SK-N-SH (cell line): Measurements from ENCODE around the gene DMD. TPM values are rescaled to one million over a fixed set of nuclear protein-coding genes. Genes with fewer than 3 reads are reported as not detected.

Source experiments
- CTCF ChIA-PET: fragments of 300-600, 350-600 bp; formaldehyde crosslinking; extraction: SDS; loops from one replicate; lab custom pipeline; 2021; lab: Yijun Ruan, JAX
- POLR2A ChIA-PET: fragments of 350-600 bp; sonication (Branson Sonifier 250); formaldehyde crosslinking; extraction: SDS; loops from one replicate; lab custom pipeline; 2020; ENCODE audit warnings: antibody characterized with exemption, inconsistent platforms; lab: Yijun Ruan, JAX
- DNase-seq: peaks from one replicate; pipeline ENCODE4 v3.0.0; 2012
- H2AFZ ChIP-seq: fragments of 200-600 bp; sonication (generic); 2 replicates; pipeline ENCODE4 v1.8.1; 2016; ENCODE audit warnings: antibody characterized with exemption, mild to moderate bottlenecking, low read depth
- H3F3A ChIP-seq: fragments of 200-600 bp; sonication (generic); replicated peaks from 2 replicates; pipeline ENCODE3; 2016; ENCODE audit warnings: antibody characterized with exemption, mild to moderate bottlenecking; ENCODE audit not compliant: insufficient read depth
- H3K27ac ChIP-seq, 2 experiments: fragments of 200-500 bp in 1 of 2; fragments of 200-600 bp in 1 of 2; sonication (Bioruptor generic) in 1 of 2; sonication (generic), shearing (Covaris generic) in 1 of 2; 2 replicates each; pipeline versions ENCODE4 v1.5.1 to v1.6.1; 2014 to 2016; ENCODE audit warnings: low read depth in 2 of 2, inconsistent platforms in 1 of 2, low read length in 1 of 2, mild to moderate bottlenecking in 1 of 2, mixed read lengths in 1 of 2
- H3K27me3 ChIP-seq: fragments of 200-600 bp; sonication (generic), shearing (Covaris generic); 2 replicates; pipeline ENCODE4 v1.6.1; 2016; ENCODE audit warnings: mixed run types; ENCODE audit not compliant: insufficient read depth
- H3K36me3 ChIP-seq, 2 experiments: fragments of 200-500 bp in 1 of 2; fragments of 200-600 bp in 1 of 2; sonication (Bioruptor generic) in 1 of 2; sonication (generic) in 1 of 2; replicated peaks in 1 of 2; 2 replicates each; pipeline versions ENCODE3 to v1.5.1; 2014 to 2016; ENCODE audit warnings: low read length in 1 of 2, mild to moderate bottlenecking in 1 of 2; ENCODE audit not compliant: insufficient read depth in 2 of 2, control insufficient read depth in 1 of 2
- H3K4me1 ChIP-seq, 2 experiments: fragments of 200-500 bp in 1 of 2; fragments of 200-600 bp in 1 of 2; sonication (Bioruptor generic) in 1 of 2; sonication (generic), shearing (Covaris generic) in 1 of 2; 2 replicates each; pipeline versions ENCODE4 v1.5.1 to v1.6.1; 2014 to 2016; ENCODE audit warnings: low read depth in 1 of 2, low read length in 1 of 2, mixed run types in 1 of 2; ENCODE audit not compliant: insufficient read depth in 2 of 2, control insufficient read depth in 1 of 2
- H3K4me2 ChIP-seq: fragments of 200-600 bp; sonication (generic), shearing (Covaris generic); 2 replicates; pipeline ENCODE4 v1.6.1; 2017; ENCODE audit warnings: mixed run types
- H3K4me3 ChIP-seq, 2 experiments: fragments of 200-500 bp in 1 of 2; fragments of 200-600 bp in 1 of 2; sonication (Bioruptor generic) in 1 of 2; sonication (generic), shearing (Covaris generic) in 1 of 2; 2 replicates each; pipeline versions ENCODE4 v1.5.1 to v1.8.1; 2014 to 2016; ENCODE audit warnings: low read depth in 2 of 2, inconsistent platforms in 1 of 2, low read length in 1 of 2, mild to moderate bottlenecking in 1 of 2, mixed read lengths in 1 of 2, moderate library complexity in 1 of 2
- H3K79me2 ChIP-seq: fragments of 200-600 bp; sonication (generic); 2 replicates; pipeline ENCODE4 v1.8.1; 2017; ENCODE audit warnings: mild to moderate bottlenecking; ENCODE audit not compliant: insufficient read depth
- H3K9ac ChIP-seq: fragments of 200-600 bp; sonication (generic); 2 replicates; pipeline ENCODE4 v1.6.1; 2017; ENCODE audit warnings: mixed run types
- H3K9me2 ChIP-seq: fragments of 200-600 bp; sonication (generic); 2 replicates; pipeline ENCODE4 v1.6.1; 2017; ENCODE audit warnings: mixed run types
- H3K9me3 ChIP-seq: fragments of 200-600 bp; sonication (generic); 2 replicates; pipeline ENCODE4 v1.6.1; 2017; ENCODE audit warnings: mixed run types, mild to moderate bottlenecking, moderate library complexity
- H4K20me1 ChIP-seq: fragments of 200-600 bp; sonication (generic); 2 replicates; pipeline ENCODE4 v1.6.1; 2017; ENCODE audit warnings: mild to moderate bottlenecking, mixed run types; ENCODE audit not compliant: insufficient read depth
- MEF2A ChIP-seq: IDR thresholded peaks from 2 replicates; pipeline ENCODE4 v1.4.0; 2012; ENCODE audit warnings: low read depth, borderline replicate concordance
- NRF1 ChIP-seq: IDR thresholded peaks from 2 replicates; pipeline ENCODE4 v1.6.1; 2012; ENCODE audit warnings: low read depth, mild to moderate bottlenecking, low read length
- RCOR1 ChIP-seq: fragments of 150-350 bp; IDR thresholded peaks from 2 replicates; pipeline ENCODE4 v1.6.1; 2017; ENCODE audit warnings: antibody characterized with exemption, low read length
- RFX5 ChIP-seq: IDR thresholded peaks from 2 replicates; pipeline ENCODE4 v1.6.1; 2012; ENCODE audit warnings: mild to moderate bottlenecking, improper control_type of control experiment, low read length
- TCF12 ChIP-seq: IDR thresholded peaks from 2 replicates; pipeline ENCODE4 v1.4.0; 2012
- YY1 ChIP-seq: IDR thresholded peaks from 2 replicates; pipeline ENCODE4 v1.4.0; 2012; ENCODE audit warnings: low read depth, mild to moderate bottlenecking
- WGBS: methylation state at CpG from one replicate; pipeline ENCODE4 v1.1.6; 2017; ENCODE audit warnings: low lambda C conversion rate; 5-methylcytosine and 5-hydroxymethylcytosine counted together
- polyA plus RNA-seq, 3 experiments: library from polyadenylated mRNA; depleted of rRNA; stranded (reverse); fragments of >200 nt; gene quantifications; 2 replicates each; pipeline ENCODE4 v1.2.3, GENCODE V29; 2012
- TF ChIP-seq, protein P1 (sequence below): IDR thresholded peaks from 2 replicates; pipeline ENCODE4 v1.6.1; 2012; ENCODE audit warnings: mild to moderate bottlenecking, low read depth, low read length, moderate library complexity
- TF ChIP-seq, protein P2 (sequence below): fragments of 150-350 bp; IDR thresholded peaks from 2 replicates; pipeline ENCODE4 v1.6.1; 2017; ENCODE audit warnings: antibody characterized with exemption, low read length, low read depth, borderline replicate concordance
- TF ChIP-seq, protein P3 (sequence below): fragments of 200-600 bp; sonication (generic); IDR thresholded peaks from 2 replicates; pipeline ENCODE4 v1.6.1; 2017; ENCODE audit warnings: antibody characterized with exemption, mild to moderate bottlenecking, moderate library complexity
- TF ChIP-seq, protein P4 (sequence below): IDR thresholded peaks from 2 replicates; pipeline ENCODE4; 2012

Gene DMD
- polyA plus RNA-seq, 1 of the 3 experiments (the other 2 are of a cell fraction), result 3.9 TPM

DNA sequence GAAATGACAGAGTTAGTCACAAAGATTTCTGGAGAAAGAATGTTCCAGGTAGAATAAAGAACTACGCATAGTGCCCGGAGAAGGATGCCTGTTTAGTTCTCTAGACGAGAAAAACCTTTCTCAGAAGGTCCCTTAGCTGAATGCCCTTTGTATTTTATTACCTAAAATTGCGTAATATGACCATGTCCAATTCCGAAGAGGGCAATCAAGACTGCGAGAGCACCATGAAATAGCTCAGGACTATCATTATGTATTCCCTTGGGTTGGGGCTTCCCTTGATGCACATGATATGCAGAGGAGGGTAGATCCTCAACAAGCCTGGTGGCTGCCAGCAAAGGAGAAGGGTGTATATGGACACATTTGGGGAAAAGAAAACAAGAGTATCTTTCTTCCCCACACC is 1781.4 kb downstream of the DMD start:
- Histone ChIP-seq H2AFZ (no peak overlapping the region), H3K9me3 (no peaks in the 10 kb centered on the region), H3K4me3 (no peak overlapping the region), H3K27ac (no peak overlapping the region)
- TF ChIP-seq MEF2A, result no peak
- TF ChIP-seq RCOR1, result no peak
- TF ChIP-seq, protein P1, sequence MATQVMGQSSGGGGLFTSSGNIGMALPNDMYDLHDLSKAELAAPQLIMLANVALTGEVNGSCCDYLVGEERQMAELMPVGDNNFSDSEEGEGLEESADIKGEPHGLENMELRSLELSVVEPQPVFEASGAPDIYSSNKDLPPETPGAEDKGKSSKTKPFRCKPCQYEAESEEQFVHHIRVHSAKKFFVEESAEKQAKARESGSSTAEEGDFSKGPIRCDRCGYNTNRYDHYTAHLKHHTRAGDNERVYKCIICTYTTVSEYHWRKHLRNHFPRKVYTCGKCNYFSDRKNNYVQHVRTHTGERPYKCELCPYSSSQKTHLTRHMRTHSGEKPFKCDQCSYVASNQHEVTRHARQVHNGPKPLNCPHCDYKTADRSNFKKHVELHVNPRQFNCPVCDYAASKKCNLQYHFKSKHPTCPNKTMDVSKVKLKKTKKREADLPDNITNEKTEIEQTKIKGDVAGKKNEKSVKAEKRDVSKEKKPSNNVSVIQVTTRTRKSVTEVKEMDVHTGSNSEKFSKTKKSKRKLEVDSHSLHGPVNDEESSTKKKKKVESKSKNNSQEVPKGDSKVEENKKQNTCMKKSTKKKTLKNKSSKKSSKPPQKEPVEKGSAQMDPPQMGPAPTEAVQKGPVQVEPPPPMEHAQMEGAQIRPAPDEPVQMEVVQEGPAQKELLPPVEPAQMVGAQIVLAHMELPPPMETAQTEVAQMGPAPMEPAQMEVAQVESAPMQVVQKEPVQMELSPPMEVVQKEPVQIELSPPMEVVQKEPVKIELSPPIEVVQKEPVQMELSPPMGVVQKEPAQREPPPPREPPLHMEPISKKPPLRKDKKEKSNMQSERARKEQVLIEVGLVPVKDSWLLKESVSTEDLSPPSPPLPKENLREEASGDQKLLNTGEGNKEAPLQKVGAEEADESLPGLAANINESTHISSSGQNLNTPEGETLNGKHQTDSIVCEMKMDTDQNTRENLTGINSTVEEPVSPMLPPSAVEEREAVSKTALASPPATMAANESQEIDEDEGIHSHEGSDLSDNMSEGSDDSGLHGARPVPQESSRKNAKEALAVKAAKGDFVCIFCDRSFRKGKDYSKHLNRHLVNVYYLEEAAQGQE, result no peak
- no peak for TF ChIP-seq NRF1
- TF ChIP-seq, protein P2, sequence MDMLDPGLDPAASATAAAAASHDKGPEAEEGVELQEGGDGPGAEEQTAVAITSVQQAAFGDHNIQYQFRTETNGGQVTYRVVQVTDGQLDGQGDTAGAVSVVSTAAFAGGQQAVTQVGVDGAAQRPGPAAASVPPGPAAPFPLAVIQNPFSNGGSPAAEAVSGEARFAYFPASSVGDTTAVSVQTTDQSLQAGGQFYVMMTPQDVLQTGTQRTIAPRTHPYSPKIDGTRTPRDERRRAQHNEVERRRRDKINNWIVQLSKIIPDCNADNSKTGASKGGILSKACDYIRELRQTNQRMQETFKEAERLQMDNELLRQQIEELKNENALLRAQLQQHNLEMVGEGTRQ, result no peak
- no peak for TF ChIP-seq RFX5
- TF ChIP-seq, protein P3, sequence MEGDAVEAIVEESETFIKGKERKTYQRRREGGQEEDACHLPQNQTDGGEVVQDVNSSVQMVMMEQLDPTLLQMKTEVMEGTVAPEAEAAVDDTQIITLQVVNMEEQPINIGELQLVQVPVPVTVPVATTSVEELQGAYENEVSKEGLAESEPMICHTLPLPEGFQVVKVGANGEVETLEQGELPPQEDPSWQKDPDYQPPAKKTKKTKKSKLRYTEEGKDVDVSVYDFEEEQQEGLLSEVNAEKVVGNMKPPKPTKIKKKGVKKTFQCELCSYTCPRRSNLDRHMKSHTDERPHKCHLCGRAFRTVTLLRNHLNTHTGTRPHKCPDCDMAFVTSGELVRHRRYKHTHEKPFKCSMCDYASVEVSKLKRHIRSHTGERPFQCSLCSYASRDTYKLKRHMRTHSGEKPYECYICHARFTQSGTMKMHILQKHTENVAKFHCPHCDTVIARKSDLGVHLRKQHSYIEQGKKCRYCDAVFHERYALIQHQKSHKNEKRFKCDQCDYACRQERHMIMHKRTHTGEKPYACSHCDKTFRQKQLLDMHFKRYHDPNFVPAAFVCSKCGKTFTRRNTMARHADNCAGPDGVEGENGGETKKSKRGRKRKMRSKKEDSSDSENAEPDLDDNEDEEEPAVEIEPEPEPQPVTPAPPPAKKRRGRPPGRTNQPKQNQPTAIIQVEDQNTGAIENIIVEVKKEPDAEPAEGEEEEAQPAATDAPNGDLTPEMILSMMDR, result no peak
- TF ChIP-seq TCF12, result no peak
- TF ChIP-seq, protein P4, sequence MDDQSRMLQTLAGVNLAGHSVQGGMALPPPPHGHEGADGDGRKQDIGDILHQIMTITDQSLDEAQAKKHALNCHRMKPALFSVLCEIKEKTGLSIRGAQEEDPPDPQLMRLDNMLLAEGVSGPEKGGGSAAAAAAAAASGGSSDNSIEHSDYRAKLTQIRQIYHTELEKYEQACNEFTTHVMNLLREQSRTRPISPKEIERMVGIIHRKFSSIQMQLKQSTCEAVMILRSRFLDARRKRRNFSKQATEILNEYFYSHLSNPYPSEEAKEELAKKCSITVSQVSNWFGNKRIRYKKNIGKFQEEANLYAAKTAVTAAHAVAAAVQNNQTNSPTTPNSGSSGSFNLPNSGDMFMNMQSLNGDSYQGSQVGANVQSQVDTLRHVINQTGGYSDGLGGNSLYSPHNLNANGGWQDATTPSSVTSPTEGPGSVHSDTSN, result no peak
- TF ChIP-seq YY1, result no peak
- TF ChIP-seq, all 33 proteins: peak for 0
- ChIA-PET POLR2A (no interaction called here), CTCF (interaction anchor here (1.4 kb wide), 1 partner anchor 391 kb away, joined by 5 read pairs; no protein-coding TSS in a partner anchor)
- Histone ChIP-seq H3K36me3 (no peaks in the 10 kb centered on the region), H3K4me1 (no peaks in the 10 kb centered on the region), H3K4me2 (no peak overlapping the region), H4K20me1 (no peaks in the 10 kb centered on the region), H3K9me2 (no peaks in the 10 kb centered on the region), H3K9ac (no peak overlapping the region), H3F3A (no peaks in the 10 kb centered on the region), H3K79me2 (no peaks in the 10 kb centered on the region), H3K27me3 (no peaks in the 10 kb centered on the region)
- 44% methylated on average over 6 of the region's 6 CpGs for WGBS
- no peak for DNase-seq
